Measurements from ENCODE around the gene PDCD2. TPM values are rescaled to one million over a fixed set of nuclear protein-coding genes. Genes with fewer than 3 reads are reported as not detected.
A peak's percentile ranks its signal among the peaks of the same experiment; 100 is the strongest.

Gene PDCD2, protein sequence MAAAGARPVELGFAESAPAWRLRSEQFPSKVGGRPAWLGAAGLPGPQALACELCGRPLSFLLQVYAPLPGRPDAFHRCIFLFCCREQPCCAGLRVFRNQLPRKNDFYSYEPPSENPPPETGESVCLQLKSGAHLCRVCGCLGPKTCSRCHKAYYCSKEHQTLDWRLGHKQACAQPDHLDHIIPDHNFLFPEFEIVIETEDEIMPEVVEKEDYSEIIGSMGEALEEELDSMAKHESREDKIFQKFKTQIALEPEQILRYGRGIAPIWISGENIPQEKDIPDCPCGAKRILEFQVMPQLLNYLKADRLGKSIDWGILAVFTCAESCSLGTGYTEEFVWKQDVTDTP
- 112 to 132 TPM (median 113 TPM) in 3 replicates for total RNA-seq (2021)
- Bru-seq, nascent RNA: percentile 98 among the genes with signal in this experiment
- long read RNA-seq, experiment 1, transcript PDCD2-208 (6 exons, 3,378 nt): major isoform, 93 of 194 reads
- long read RNA-seq, experiment 1, transcript PDCD2-204 (3 exons, 2,657 nt): minor isoform, 25 of 194 reads
- long read RNA-seq, experiment 1, transcript PDCD2-209 (6 exons, 1,082 nt): minor isoform, 21 of 194 reads
- long read RNA-seq, experiment 1, transcript PDCD2-215 (4 exons, 1,287 nt): minor isoform, 21 of 194 reads
- long read RNA-seq, experiment 1, partial matches to known transcripts: 12 of 194 reads
- long read RNA-seq, experiment 1, other reads (novel, unspliced or antisense): 11 of 194 reads
- long read RNA-seq, experiment 2, transcript PDCD2-215 (4 exons, 1,287 nt): minor isoform, 17 of 184 reads
- long read RNA-seq, experiment 2, transcript PDCD2-208 (6 exons, 3,378 nt): major isoform, 110 of 184 reads
- long read RNA-seq, experiment 2, transcript PDCD2-209 (6 exons, 1,082 nt): minor isoform, 14 of 184 reads
- long read RNA-seq, experiment 2, transcript PDCD2-214 (6 exons, 900 nt): minor isoform, 6 of 184 reads
- long read RNA-seq, experiment 2, partial matches to known transcripts: 14 of 184 reads
- long read RNA-seq, experiment 2, other reads (novel, unspliced or antisense): 17 of 184 reads
- long read RNA-seq, experiment 3, partial matches to known transcripts: 0 of 8 reads
- long read RNA-seq, experiment 3, other reads (novel, unspliced or antisense): 4 of 8 reads

DNA sequence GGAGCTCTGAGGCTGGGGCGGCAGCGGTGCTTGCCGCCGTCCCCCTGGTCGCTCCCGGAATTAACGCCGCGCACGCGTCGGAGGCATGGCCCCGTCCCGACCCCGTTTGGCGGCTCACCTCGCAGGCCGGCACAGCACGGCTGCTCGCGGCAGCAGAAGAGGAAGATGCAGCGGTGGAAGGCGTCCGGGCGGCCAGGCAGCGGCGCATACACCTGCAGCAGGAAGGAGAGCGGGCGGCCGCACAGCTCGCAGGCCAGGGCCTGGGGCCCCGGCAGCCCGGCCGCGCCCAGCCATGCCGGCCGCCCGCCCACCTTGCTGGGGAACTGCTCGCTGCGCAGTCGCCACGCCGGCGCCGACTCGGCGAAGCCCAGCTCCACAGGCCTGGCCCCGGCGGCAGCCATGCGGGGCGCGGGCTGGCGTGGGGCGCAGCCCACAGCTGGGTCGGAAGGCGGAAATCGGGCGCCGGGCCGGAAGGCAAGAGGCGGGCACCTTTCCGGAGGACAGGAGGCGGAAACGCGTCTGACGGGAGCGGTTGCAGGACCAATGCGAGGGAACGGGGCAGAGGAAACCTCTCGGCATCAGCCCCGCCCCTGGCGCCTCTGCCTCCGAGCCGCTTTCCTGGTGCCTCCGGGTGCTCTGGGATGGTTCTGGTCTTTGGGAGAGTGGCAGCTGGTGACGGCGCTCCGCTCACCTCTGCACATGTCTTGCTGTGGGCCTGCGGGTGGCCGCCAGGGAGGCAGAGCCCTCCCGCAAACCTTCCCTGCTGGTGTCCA lies at the start of gene PDCD2:
TSS of gene PDCD2 (minus strand) at position 457 of the 773 bp plus-strand sequence. CDS start at position 401, 56 bp downstream.
- peaks cover 48% of the 10 kb centered on the region for H3K36me3 Mint-ChIP-seq
- H3K4me1 Mint-ChIP-seq: peaks cover 37% of the 10 kb centered on the region
- peaks cover 6% of the 10 kb centered on the region for H3K9me3 Mint-ChIP-seq
- peak within 1 kb of the TSS; percentile 99 for H3K4me3 Mint-ChIP-seq
- DNase-seq (ENCODE audit: low spot score) (peak; percentile 91), ATAC-seq (peak; percentile 93)
- CTCF ChIA-PET: interaction anchor here (0.5 to 1.7 kb wide), 2 partner anchors 10 to 293 kb away, joined by 3 to 15 read pairs; partner anchors contain the start of gene DLL1
- POLR2A ChIA-PET: interaction anchor here (0.6 to 1.3 kb wide), 2 partner anchors 9 to 30 kb away, joined by 3 to 4 read pairs; partner anchors contain the start of gene TBP
- H3K27me3 Mint-ChIP-seq (ENCODE audit: low read depth): no peaks in the 10 kb centered on the region
- peak within 1 kb of the TSS; percentile 99 for H3K27ac Mint-ChIP-seq
- TF ChIP-seq ZNF232 (CRISPR knock-in tag; IDR thresholded peaks at IDR 0.05) (0 out of 2 replicates have a peak, but pooled peaks have one; percentile 6), GABPB1 (CRISPR knock-in tag; IDR thresholded peaks at IDR 0.05) (peak; percentile 75; the same call in 1 of the 2 replicates), ELF4 (CRISPR knock-in tag; IDR thresholded peaks at IDR 0.05; ENCODE audit: low read depth) (no peak; the same call in 1 of the 2 replicates), TEAD1 (CRISPR knock-in tag; IDR thresholded peaks at IDR 0.05) (no peak; the same call in 1 of the 2 replicates), TCF7 (CRISPR knock-in tag; IDR thresholded peaks at IDR 0.05; ENCODE audit: low read depth) (no peak), NFYB (CRISPR knock-in tag; conservative IDR thresholded peaks at IDR 0.05; ENCODE audit: low read depth) (peak; percentile 65), ZNF317 (CRISPR knock-in tag; IDR thresholded peaks at IDR 0.05; ENCODE audit: borderline replicate concordance, low read depth) (no peak), ZNF263 (CRISPR knock-in tag; IDR thresholded peaks at IDR 0.05; ENCODE audit: low read depth) (no peak), ZNF138 (CRISPR knock-in tag; conservative IDR thresholded peaks at IDR 0.05) (no peak), FOXK1 (CRISPR knock-in tag; IDR thresholded peaks at IDR 0.05) (peak; percentile 69; the same call in 1 of the 2 replicates)
- TF ChIP-seq, protein P1, sequence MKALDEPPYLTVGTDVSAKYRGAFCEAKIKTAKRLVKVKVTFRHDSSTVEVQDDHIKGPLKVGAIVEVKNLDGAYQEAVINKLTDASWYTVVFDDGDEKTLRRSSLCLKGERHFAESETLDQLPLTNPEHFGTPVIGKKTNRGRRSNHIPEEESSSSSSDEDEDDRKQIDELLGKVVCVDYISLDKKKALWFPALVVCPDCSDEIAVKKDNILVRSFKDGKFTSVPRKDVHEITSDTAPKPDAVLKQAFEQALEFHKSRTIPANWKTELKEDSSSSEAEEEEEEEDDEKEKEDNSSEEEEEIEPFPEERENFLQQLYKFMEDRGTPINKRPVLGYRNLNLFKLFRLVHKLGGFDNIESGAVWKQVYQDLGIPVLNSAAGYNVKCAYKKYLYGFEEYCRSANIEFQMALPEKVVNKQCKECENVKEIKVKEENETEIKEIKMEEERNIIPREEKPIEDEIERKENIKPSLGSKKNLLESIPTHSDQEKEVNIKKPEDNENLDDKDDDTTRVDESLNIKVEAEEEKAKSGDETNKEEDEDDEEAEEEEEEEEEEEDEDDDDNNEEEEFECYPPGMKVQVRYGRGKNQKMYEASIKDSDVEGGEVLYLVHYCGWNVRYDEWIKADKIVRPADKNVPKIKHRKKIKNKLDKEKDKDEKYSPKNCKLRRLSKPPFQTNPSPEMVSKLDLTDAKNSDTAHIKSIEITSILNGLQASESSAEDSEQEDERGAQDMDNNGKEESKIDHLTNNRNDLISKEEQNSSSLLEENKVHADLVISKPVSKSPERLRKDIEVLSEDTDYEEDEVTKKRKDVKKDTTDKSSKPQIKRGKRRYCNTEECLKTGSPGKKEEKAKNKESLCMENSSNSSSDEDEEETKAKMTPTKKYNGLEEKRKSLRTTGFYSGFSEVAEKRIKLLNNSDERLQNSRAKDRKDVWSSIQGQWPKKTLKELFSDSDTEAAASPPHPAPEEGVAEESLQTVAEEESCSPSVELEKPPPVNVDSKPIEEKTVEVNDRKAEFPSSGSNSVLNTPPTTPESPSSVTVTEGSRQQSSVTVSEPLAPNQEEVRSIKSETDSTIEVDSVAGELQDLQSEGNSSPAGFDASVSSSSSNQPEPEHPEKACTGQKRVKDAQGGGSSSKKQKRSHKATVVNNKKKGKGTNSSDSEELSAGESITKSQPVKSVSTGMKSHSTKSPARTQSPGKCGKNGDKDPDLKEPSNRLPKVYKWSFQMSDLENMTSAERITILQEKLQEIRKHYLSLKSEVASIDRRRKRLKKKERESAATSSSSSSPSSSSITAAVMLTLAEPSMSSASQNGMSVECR (CRISPR knock-in tag; IDR thresholded peaks at IDR 0.05; ENCODE audit: borderline replicate concordance): no peak; the same call in 1 of the 2 replicates
- TF ChIP-seq, protein P2, sequence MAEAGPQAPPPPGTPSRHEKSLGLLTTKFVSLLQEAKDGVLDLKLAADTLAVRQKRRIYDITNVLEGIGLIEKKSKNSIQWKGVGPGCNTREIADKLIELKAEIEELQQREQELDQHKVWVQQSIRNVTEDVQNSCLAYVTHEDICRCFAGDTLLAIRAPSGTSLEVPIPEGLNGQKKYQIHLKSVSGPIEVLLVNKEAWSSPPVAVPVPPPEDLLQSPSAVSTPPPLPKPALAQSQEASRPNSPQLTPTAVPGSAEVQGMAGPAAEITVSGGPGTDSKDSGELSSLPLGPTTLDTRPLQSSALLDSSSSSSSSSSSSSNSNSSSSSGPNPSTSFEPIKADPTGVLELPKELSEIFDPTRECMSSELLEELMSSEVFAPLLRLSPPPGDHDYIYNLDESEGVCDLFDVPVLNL (CRISPR knock-in tag; IDR thresholded peaks at IDR 0.05; ENCODE audit: borderline replicate concordance, low read depth): peak; percentile 58; the same call in 1 of the 2 replicates
- TF ChIP-seq, protein P3, sequence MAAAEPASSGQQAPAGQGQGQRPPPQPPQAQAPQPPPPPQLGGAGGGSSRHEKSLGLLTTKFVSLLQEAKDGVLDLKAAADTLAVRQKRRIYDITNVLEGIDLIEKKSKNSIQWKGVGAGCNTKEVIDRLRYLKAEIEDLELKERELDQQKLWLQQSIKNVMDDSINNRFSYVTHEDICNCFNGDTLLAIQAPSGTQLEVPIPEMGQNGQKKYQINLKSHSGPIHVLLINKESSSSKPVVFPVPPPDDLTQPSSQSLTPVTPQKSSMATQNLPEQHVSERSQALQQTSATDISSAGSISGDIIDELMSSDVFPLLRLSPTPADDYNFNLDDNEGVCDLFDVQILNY (CRISPR knock-in tag; IDR thresholded peaks at IDR 0.05): no peak
- TF ChIP-seq, protein P4, sequence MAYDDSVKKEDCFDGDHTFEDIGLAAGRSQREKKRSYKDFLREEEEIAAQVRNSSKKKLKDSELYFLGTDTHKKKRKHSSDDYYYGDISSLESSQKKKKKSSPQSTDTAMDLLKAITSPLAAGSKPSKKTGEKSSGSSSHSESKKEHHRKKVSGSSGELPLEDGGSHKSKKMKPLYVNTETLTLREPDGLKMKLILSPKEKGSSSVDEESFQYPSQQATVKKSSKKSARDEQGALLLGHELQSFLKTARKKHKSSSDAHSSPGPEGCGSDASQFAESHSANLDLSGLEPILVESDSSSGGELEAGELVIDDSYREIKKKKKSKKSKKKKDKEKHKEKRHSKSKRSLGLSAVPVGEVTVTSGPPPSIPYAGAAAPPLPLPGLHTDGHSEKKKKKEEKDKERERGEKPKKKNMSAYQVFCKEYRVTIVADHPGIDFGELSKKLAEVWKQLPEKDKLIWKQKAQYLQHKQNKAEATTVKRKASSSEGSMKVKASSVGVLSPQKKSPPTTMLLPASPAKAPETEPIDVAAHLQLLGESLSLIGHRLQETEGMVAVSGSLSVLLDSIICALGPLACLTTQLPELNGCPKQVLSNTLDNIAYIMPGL (CRISPR knock-in tag; IDR thresholded peaks at IDR 0.05): no peak
- TF ChIP-seq, protein P5, sequence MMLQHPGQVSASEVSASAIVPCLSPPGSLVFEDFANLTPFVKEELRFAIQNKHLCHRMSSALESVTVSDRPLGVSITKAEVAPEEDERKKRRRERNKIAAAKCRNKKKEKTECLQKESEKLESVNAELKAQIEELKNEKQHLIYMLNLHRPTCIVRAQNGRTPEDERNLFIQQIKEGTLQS (CRISPR knock-in tag; conservative IDR thresholded peaks at IDR 0.05): no peak
- TF ChIP-seq, protein P6, sequence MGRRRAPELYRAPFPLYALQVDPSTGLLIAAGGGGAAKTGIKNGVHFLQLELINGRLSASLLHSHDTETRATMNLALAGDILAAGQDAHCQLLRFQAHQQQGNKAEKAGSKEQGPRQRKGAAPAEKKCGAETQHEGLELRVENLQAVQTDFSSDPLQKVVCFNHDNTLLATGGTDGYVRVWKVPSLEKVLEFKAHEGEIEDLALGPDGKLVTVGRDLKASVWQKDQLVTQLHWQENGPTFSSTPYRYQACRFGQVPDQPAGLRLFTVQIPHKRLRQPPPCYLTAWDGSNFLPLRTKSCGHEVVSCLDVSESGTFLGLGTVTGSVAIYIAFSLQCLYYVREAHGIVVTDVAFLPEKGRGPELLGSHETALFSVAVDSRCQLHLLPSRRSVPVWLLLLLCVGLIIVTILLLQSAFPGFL (CRISPR knock-in tag; IDR thresholded peaks at IDR 0.05; ENCODE audit: borderline replicate concordance): no peak
- TF ChIP-seq, protein P7, sequence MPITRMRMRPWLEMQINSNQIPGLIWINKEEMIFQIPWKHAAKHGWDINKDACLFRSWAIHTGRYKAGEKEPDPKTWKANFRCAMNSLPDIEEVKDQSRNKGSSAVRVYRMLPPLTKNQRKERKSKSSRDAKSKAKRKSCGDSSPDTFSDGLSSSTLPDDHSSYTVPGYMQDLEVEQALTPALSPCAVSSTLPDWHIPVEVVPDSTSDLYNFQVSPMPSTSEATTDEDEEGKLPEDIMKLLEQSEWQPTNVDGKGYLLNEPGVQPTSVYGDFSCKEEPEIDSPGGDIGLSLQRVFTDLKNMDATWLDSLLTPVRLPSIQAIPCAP (CRISPR knock-in tag; IDR thresholded peaks at IDR 0.05): no peak
- TF ChIP-seq, protein P8, sequence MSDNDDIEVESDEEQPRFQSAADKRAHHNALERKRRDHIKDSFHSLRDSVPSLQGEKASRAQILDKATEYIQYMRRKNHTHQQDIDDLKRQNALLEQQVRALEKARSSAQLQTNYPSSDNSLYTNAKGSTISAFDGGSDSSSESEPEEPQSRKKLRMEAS (CRISPR knock-in tag; IDR thresholded peaks at IDR 0.05): 0 out of 2 replicates have a peak, but pooled peaks have one; percentile 47
